Stimulated activated CD8-positive, alpha-beta memory T cell treated with anti-CD3 and anti-CD28 coated beads, Interleukin-7, amount 100 ng/mL, for 1 hour (primary cell): ENCODE data around the gene MFGE8.
"Not testable (repeated sequence)": the region's sequence is repeated elsewhere in the genome, so short reads cannot be mapped to it uniquely, and the experiment has no call there.

Source experiments
- DNase-seq, 2 donors: peaks; one replicate each; pipeline ENCODE4 v3.0.0-alpha.2; 2020; ENCODE audit warnings: low read depth in 2 of 2

MFGE8 gene

DNA sequence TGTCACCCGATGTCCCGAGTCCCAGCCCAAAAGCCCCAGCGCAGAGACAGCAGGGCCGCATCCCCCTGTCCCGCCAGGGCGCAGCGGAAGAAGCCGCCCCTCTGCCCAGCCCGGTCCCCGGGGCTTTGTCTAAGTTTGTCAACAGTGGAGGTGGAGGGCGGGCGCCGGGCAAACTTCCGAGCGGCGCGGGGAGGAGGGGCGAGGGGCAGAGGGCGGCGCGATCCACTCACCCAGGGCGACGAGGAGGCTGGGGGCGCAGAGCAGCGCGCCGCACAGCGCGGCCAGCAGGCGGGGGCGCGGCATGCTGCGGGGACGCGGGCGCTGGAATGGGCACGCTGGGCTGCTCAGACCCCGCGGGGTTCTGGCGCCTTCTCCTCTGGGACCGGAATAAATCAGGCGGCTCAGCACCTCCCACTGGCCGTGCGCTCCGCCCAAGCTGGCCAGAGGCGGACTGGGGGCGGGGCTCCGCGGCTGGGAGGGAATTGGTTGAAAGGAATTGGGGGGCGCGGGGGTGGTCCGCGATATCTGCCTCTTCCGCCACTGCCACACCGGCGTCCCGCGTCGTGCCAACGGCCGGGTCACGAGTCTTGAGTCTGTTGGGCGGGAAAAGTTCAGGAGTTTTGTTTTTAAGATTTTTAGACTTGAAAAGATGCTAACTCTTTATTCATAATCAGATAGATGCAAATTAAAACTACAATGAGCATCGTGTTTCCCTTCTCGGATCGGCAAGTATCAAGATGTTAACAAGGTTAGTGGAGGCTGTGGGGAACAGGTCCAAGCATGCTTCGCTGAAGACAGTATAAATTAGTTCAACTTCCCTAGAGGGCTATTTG, at the start of gene MFGE8:
Gene MFGE8 (minus strand): TSS at position 363 of the 833 bp plus-strand sequence. CDS start 60 bp downstream, at position 303.
- DNase-seq: peak; percentile 36 to 41

GRCh38 chr15:88959445-88959844, 46.3 kb upstream of the MFGE8 start:
- DNase-seq: no peak

- no peak for DNase-seq
Measured at GRCh38 chr15:88956906-88957305, 43.7 kb upstream of the MFGE8 start.

- DNase-seq: no peak
Measured at GRCh38 chr15:88956263-88956662, 43.1 kb upstream of the MFGE8 start.

DNA sequence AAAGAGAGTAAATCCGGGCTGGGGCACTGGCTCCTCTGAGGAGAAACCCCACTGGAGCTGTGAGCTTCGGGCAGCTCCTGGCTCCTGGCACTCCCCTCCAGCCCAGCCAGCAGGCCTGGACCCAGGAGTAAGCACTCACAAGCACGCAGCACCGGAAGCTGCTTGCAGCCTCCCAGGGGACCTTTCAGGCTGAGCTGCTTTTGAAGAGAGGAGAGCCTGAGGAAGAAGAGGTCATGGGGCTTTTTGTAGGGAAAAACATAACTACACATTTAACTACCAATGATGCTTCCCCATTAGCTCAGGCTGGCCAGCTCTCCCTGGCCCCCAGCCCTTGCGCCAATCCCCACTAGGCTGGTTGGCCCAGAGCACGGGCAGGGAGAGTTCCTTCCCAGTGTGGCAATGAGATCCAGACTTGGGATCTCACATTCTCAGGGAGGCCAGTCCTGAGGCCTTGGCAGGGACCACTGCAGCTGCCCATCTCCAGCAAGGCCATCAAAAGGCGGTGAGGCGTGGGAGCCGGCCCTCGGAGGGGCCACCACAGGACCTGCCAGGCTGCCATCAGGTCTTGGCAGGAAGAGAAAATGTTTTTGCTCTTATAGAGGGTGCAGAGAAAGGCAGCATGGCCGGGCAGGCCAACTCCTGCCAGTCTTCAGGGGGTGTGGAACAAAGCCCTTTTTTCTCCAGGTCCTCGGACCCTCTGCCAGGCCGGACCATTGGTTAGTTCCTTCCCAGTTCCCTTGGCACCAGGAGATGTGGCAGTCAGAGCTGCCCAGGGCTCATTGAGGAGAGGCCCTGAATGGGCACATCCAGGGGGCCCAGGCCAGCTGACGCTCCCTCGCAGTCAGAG, 41.5 kb upstream of the MFGE8 start:
- DNase-seq: no peak

DNA sequence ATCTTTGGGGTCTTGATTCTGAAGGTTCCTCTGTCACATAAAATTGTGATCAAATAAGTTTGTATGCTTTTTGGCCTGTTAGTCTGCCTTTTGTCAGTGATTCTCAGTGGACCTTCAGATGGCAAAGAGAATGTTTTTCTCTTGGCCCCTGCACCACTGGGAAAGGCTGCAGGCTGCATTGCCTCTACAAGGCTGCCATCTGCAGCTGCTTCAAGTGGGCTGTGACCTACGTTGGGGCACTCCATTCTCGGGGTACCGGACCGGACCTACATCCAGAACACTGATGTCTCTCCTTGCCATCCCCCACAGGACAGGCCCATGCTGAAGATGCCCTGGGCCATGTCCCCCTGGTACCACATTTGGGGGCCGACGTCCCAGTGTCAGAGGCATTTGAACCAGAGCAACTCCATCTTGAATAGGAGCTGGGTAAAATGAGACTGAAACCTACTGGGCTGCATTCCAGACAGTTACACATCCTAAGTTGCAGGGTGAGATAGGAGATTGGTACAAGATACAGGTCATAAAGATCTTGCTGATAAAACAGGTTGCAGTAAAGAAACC, 37.5 kb upstream of the MFGE8 start:
- DNase-seq: no peak

DNA sequence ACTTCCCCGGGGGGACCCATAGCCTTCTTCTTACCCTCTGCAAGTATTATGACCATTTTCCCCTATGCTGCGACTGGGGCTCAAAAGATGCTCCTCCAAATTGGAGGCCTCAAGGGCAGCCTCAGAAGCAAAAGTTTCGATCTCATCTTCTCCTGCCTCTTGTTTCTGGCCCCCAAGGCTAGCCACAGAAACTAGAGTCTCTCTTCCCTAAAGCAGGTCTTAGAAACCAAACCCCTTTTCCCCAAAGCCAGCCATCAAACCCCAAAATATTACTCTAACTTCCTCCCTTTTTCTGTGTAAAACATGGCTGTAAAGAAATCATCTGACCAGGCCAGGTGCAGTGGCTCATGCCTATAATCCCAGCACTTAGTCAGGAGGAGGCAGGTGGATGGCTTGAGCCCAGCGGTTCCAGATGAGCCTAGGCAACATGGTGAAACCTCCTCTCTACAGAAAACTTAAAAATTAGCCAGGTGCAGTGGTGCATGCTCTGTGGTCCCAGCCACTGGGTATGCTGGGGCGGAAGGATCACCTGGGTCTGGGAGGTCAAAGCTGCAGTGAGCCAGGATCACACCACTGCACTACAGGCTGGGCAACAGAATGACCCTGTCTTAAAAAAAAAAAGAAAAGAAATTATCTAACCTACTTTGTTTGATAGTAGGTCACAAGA, 36.7 kb upstream of the MFGE8 start:
- no peak for DNase-seq

DNA sequence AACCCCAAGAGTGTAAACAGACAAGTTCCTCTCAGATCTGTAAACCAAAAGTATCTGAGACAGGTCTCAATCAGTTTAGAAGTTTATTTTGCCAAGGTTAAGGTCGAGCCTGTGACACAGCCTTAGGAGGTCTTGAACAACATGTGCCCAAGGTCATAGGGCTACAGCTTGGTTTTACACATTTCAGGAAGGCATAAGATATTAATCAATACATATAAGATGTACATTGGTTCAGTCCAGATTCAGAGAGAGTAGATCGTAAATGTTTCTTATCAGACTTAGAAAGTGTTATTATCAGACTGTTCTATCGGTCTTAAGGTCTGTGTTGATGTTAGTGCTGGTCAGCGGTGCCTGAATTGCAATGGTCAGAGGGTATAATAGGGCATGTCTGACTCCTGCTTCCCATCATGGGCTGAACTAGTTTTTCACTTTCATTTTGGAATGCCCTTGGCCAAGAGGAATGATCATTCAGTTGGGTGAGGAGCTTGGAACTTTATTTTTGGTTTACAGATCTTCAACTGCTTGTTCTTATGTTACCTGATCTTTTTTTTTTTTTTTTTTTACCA, 27.0 kb upstream of the MFGE8 start:
- DNase-seq: no peak

- no peak for DNase-seq
Measured at GRCh38 chr15:88939486-88939806, 26.3 kb upstream of the MFGE8 start.

DNA sequence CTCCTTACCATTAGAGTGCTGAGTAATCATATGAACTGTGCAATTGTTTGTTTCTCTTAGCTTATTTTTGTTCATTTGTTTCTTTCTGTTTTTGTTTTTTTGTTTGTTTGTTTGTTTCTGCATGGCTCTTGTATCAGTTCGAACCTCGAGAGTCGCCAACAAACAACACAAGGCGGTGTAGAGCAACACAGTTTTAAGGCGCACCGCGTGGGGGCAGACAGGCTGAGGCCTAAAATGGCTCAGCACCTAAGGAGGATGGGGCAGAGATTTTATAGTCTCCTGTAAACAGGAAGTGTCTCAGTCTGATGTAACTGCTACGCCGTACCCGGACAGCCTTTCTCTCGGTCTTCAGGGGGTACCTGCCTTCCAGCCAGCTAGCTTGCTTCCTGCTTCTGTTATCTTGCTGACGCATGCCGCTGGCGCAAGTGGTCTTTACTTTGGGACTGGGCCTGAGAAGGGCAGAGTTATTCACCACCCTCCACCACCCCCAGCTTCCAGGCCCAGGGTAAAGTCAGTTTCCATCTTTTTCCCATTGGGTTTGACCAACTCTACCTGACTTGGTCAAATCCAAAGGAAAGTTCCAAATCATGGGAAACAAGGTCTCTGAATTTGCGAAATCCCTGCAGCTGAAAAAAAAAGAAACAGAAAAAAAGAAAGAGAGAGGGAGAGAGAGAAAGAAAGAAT, 25.8 kb upstream of the MFGE8 start:
- DNase-seq: no peak

- DNase-seq: not testable (repeated sequence)
Measured at GRCh38 chr15:88934449-88934848, 21.3 kb upstream of the MFGE8 start.

DNA sequence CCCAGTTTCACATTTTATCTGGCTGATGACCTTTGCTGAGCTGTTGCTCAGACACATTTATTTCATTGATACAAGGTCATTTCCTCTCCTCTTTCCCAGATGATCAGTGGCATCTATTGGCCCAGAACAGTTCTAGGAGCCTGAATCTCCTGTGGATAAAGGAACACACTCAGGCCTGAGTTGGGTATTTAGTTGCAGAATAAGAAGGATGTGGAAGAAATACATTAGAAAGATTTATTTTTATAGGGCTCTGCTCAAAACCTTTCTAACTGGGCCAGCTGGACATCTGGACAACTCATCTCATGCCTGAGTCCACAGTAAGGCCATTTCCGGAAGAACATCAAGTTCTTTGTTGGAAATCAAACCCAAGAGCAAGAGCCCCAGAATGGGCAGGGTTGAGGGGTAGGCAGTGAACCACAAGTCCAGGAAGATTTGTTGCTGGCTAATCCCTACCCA, 19.7 kb upstream of the MFGE8 start:
- DNase-seq: no peak

- no peak for DNase-seq
Measured at GRCh38 chr15:88932271-88932874, 19.2 kb upstream of the MFGE8 start.

GRCh38 chr15:88930579-88930978, 17.4 kb upstream of the MFGE8 start:
- no peak for DNase-seq

DNA sequence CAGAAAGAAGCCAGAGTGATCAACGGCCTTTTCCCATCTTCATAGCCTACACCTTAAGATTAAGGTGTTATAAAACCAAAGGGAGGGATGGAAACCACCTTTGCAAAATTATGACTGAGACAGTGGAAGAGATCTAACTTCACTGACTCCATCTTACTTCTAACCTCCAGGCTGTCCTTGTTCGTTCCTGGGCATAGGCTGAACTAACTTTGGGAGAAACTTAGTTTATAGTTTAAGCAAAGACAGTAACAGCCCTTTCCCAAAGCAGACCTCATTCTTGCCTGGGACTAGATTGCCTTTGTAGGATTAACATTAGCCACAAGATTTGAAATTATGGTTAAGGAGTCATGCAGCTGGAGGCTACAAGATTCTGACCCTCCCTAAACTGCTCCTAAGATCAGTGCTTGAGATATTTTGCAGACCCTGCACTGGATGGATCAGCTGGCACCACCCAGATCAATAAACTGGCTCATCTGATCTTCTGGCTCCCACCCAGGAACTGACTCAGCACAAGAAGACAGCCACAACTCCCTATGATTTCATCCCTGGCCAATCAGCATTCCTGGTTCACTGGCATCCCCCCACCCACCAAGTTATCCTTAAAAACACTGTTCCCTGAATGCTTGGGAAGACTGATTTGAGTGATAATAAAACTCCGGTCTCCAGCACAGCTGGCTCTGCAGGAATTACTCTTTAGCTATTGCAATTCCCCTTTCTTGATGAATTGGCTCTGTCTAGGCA, 16.3 kb upstream of the MFGE8 start:
- DNase-seq: not testable (repeated sequence)

DNA sequence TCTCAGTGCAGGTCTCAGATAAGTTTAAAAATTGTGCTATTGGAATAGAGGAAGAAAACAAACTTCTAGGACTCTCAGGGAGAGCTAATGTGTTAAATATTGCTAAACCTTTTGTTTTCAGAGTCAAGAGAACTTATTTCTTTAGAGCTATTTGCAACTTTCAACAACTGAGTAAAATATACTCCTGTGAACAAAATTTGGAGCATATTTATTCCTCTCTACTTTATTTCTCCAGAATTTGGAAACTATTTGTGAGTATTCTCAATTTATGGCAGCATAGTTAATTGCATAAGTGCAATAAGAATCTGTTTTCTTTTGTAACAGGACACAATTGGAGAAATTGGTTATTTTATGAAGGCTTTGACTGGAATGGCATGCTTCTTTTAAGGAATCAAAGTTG, 15.0 kb upstream of the MFGE8 start:
- not testable (repeated sequence) for DNase-seq

DNA sequence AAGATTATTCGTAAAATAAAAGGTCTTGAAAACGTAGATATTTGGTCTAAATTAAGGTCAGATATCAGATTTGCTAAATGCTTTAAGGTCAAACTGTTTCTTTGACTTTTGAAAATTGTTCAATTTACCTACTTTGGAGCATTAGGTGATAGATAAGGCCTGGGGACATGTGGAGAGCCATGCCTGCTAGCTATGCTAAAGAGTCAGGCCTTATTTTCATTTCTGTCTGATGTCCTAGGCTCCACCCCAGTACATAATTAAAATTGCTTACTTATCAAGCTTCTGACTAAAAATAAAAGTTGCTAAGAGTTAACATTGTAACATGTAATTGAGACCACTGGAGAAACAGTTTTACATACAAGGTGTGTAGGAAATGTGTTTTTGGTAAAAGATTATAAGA, 12.5 kb upstream of the MFGE8 start:
- not testable (repeated sequence) for DNase-seq

DNA sequence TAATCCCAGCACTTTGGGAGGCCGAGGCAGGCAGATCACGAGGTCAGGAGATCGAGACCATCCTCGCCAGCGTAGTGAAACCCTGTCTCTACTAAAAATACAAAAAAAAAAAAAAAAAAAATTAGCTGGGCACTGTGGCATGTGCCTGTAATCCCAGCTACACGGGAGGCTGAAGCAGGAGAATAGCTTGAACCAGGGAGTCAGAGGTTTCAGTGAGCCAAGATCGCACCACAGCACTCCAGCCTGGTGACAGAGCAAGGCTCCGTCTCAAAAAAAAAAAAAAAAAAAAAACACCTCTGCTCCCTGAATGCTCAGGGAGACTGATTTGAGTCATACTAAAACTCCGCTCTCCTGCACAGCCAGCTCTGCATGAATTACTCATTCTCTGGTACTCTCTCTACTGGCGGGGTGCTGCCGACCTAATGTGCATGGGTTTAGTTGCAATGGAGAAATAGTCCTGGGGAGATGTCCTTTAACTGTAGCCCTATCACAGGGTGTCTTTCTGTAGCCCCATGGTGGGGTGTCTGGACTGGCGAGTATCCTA, 7.8 kb upstream of the MFGE8 start:
- not testable (repeated sequence) for DNase-seq

DNA sequence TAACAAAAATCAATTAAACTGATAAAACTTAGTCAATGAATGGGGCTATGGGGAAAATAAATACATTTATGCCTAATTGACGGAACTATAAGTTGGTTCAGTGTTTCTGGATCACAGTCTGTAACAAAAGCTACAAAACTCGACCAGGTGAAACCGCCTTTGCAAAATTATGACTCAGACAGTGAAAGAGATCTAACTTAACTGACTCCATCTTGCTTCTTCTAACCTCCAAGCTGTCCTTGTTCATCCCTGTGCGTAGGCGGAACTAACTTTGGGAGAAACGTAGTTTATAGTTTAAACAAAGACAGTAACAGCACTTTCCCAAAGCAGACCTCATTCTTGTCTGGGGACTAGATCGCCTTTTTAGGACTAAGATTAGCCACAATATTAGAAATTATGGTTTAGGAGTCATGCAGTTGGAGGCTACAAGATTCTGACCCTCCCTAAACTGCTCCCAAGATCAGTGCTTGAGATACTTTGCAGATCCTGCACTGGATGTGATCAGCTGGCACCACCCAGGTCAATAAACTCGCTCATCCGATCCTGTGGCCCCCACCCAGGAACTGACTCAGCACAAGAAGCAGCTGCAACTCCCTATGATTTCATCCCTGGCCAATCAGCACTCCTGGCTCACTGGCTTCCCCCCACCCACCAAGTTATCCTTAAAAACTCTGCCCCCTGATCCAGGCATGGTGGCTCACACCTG, 7.2 kb upstream of the MFGE8 start:
- DNase-seq: no peak
